HepG2 (cell line): ENCODE measurements around the gene ACTR3. TPM values are rescaled to one million over a fixed set of nuclear protein-coding genes. Genes with fewer than 3 reads are reported as not detected.

Experiments used
- ARID2 ChIP-seq: sonication (generic); formaldehyde crosslinking; IDR thresholded peaks from 2 replicates; pipeline ENCODE4 v1.8.1; 2022; ENCODE audit warnings: mild to moderate bottlenecking, missing genetic modification reagents, borderline replicate concordance
- ATM ChIP-seq: fragments of 450-650 bp; IDR thresholded peaks from 2 replicates; pipeline ENCODE4 v1.7.1; 2017; ENCODE audit warnings: mild to moderate bottlenecking, borderline replicate concordance
- CCAR2 ChIP-seq: fragments of 200-400 bp; formaldehyde crosslinking; optimal IDR thresholded peaks from 2 replicates; pipeline ENCODE3; 2018; ENCODE audit warnings: low read depth, mild to moderate bottlenecking, low read length, moderate library complexity
- CEBPB ChIP-seq: IDR thresholded peaks from 2 replicates; pipeline ENCODE4 v1.6.1; 2011; ENCODE audit warnings: low read depth, low read length, improper control_type of control experiment, borderline replicate concordance
- HDAC6 ChIP-seq: fragments of 200-600 bp; sonication (generic); IDR thresholded peaks from 2 replicates; pipeline ENCODE4 v1.7.0; 2017; ENCODE audit warnings: mild to moderate bottlenecking, antibody characterized with exemption, low read length, low read depth
- KDM3A ChIP-seq: IDR thresholded peaks from 2 replicates; pipeline ENCODE4 v1.6.1; 2018; ENCODE audit warnings: low read depth, missing compliant biosample characterization
- MEIS1 ChIP-seq: sonication (generic); formaldehyde crosslinking; IDR thresholded peaks from 2 replicates; pipeline ENCODE4 v1.9.0; 2021; ENCODE audit warnings: mild to moderate bottlenecking, missing genetic modification reagents, moderate library complexity, borderline replicate concordance
- PPARG ChIP-seq: conservative IDR thresholded peaks from 2 replicates; pipeline ENCODE4 v1.6.1; 2016; ENCODE audit warnings: missing biosample characterization, missing genetic modification reagents
- RXRB ChIP-seq: IDR thresholded peaks from 2 replicates; pipeline ENCODE4 v1.6.1; 2016; ENCODE audit warnings: borderline replicate concordance, missing genetic modification reagents, missing compliant biosample characterization
- SYNCRIP ChIP-seq: fragments of 200-400 bp; formaldehyde crosslinking; IDR thresholded peaks from 2 replicates; pipeline ENCODE4 v1.6.1; 2018; ENCODE audit warnings: mild to moderate bottlenecking, low read depth, low read length; ENCODE audit not compliant: insufficient read depth
- TBX3 ChIP-seq: fragments of 450-650 bp; IDR thresholded peaks from 2 replicates; pipeline ENCODE4 v1.6.1; 2017; ENCODE audit warnings: antibody characterized with exemption, mild to moderate bottlenecking, inconsistent platforms, borderline replicate concordance
- YY1 ChIP-seq: IDR thresholded peaks from 2 replicates; pipeline ENCODE4 v1.6.1; 2011; ENCODE audit warnings: low read length, low read depth, moderate library complexity, mild to moderate bottlenecking; ENCODE audit not compliant: insufficient read depth, insufficient replicate concordance
- ZMAT3 ChIP-seq: sonication (generic); formaldehyde crosslinking; conservative IDR thresholded peaks from 2 replicates; pipeline ENCODE4 v1.7.0; 2021; ENCODE audit warnings: missing genetic modification reagents
- ZNF292 ChIP-seq: sonication (generic); formaldehyde crosslinking; IDR thresholded peaks from 2 replicates; pipeline ENCODE4 v1.8.1; 2022; ENCODE audit warnings: mild to moderate bottlenecking, low read depth, missing genetic modification reagents, borderline replicate concordance
- ZNF432 ChIP-seq: sonication (generic); formaldehyde crosslinking; IDR thresholded peaks from 2 replicates; pipeline ENCODE4 v1.5.0; 2020; ENCODE audit warnings: missing genetic modification reagents, mild to moderate bottlenecking, borderline replicate concordance
- ZNF891 ChIP-seq: sonication (generic); formaldehyde crosslinking; IDR thresholded peaks from 2 replicates; pipeline ENCODE4 v1.5.0; 2020; ENCODE audit warnings: mild to moderate bottlenecking, missing genetic modification reagents
- polyA plus RNA-seq, 8 experiments: library from polyadenylated mRNA; depleted of rRNA in 3 of 8; stranded (reverse) in 7 of 8; unstranded in 1 of 8; fragments of >200 nt; fragmentation: Illumina TruSeq in 4 of 8; extraction: Trizol in 4 of 8; gene quantifications; 2 replicates each; pipeline versions ENCODE4 v1.2.1 to v1.2.3, GENCODE V29; 2011 to 2016; ENCODE audit warnings: low read depth in 4 of 8, missing spikeins in 1 of 8, mixed read lengths in 1 of 8; ENCODE audit not compliant: insufficient read depth in 1 of 8
- total RNA-seq, 5 experiments: library from RNA; depleted of rRNA; stranded (reverse); fragments of >200 nt; fragmentation: Illumina TruSeq; extraction: Trizol; gene quantifications; 2 replicates each; pipeline ENCODE4 v1.2.3, GENCODE V29; 2016; ENCODE audit warnings: low read depth in 1 of 5
- TF ChIP-seq, protein P1 (sequence below): sonication (generic); formaldehyde crosslinking; IDR thresholded peaks from 2 replicates; pipeline ENCODE4 v1.5.0; 2020; ENCODE audit warnings: mild to moderate bottlenecking, missing genetic modification reagents
- TF ChIP-seq, protein P2 (sequence below): sonication (generic); formaldehyde crosslinking; IDR thresholded peaks from 2 replicates; pipeline ENCODE4 v1.8.1; 2022; ENCODE audit warnings: low read depth, mild to moderate bottlenecking, missing genetic modification reagents
- TF ChIP-seq, protein P3 (sequence below): sonication (generic); formaldehyde crosslinking; IDR thresholded peaks from 2 replicates; pipeline ENCODE4 v1.8.1; 2023; ENCODE audit warnings: mild to moderate bottlenecking, missing genetic modification reagents
- TF ChIP-seq, protein P4 (sequence below): sonication (generic); formaldehyde crosslinking; IDR thresholded peaks from 2 replicates; pipeline ENCODE4 v1.4.0; 2020; ENCODE audit warnings: missing genetic modification reagents

ACTR3 gene
- total and polyA plus RNA-seq, 2 of the 13 experiments (the other 11 are each of a cell fraction or from before 2014, with no cell fraction given): 123 to 225 TPM

DNA sequence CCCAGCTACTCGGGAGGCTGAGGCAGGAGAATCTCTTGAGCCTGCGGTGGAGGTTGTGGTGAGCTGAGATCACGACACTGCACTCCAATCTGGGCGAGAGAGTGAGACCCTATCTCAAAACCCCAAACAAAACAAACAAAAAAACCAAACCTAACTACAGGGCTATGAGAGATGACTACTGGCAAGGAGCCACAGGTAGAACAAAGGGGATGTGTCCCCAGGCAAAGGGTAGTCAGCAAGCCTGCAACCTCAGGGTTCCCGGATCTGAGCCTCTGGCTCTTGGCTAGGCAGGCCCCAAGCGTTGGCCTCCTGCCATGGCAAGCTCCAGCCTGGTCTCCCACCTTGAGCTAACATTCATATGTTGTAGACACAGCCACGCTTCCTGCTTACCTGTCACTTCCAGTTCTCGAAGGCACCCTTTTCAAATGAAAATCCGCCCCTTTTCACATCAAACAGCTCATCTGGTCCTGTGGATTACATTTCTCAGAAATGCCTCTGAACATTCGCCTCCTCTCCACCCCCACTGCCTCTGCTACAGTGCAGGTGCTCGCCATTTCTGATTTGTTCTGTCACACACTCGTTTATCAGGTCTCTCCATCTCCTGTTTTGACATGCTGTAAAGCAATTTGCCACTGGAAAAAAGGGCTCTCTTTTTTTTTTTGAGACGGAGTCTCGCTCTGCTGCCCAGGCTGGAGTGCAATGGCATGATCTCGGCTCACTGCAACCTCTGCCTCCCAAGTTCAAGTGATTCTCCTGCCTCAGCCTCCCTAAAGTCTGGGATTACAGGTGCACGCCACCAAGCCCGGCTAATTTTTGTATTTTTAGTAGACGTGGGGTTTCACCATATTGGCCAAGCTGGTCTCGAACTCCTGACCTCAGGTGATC, 13.1 kb upstream of the ACTR3 start (continued):
- TF ChIP-seq, protein P1, sequence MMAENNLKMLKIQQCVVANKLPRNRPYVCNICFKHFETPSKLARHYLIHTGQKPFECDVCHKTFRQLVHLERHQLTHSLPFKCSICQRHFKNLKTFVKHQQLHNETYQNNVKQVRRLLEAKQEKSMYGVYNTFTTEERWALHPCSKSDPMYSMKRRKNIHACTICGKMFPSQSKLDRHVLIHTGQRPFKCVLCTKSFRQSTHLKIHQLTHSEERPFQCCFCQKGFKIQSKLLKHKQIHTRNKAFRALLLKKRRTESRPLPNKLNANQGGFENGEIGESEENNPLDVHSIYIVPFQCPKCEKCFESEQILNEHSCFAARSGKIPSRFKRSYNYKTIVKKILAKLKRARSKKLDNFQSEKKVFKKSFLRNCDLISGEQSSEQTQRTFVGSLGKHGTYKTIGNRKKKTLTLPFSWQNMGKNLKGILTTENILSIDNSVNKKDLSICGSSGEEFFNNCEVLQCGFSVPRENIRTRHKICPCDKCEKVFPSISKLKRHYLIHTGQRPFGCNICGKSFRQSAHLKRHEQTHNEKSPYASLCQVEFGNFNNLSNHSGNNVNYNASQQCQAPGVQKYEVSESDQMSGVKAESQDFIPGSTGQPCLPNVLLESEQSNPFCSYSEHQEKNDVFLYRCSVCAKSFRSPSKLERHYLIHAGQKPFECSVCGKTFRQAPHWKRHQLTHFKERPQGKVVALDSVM (CRISPR knock-in tag): peak; percentile 97
- TF ChIP-seq MEIS1 (CRISPR knock-in tag) (no peak; the same call in 1 of the 2 replicates), KDM3A (CRISPR knock-in tag) (no peak), ARID2 (CRISPR knock-in tag) (peak; percentile 77; the same call in 1 of the 2 replicates), ZNF891 (CRISPR knock-in tag) (no peak), TBX3 (no peak), RXRB (peak; percentile 74), ZNF292 (CRISPR knock-in tag) (peak; percentile 88; the same call in 1 of the 2 replicates), YY1 (peak; percentile 23), PPARG (peak; percentile 58; the same call in 1 of the 2 replicates), ZMAT3 (CRISPR knock-in tag) (0 out of 2 replicates have a peak, but pooled peaks have one; percentile 60), ATM (no peak), HDAC6 (no peak), ZNF432 (CRISPR knock-in tag) (no peak), SYNCRIP (no peak), CEBPB (no peak), CCAR2 (no peak)
- TF ChIP-seq, protein P2, sequence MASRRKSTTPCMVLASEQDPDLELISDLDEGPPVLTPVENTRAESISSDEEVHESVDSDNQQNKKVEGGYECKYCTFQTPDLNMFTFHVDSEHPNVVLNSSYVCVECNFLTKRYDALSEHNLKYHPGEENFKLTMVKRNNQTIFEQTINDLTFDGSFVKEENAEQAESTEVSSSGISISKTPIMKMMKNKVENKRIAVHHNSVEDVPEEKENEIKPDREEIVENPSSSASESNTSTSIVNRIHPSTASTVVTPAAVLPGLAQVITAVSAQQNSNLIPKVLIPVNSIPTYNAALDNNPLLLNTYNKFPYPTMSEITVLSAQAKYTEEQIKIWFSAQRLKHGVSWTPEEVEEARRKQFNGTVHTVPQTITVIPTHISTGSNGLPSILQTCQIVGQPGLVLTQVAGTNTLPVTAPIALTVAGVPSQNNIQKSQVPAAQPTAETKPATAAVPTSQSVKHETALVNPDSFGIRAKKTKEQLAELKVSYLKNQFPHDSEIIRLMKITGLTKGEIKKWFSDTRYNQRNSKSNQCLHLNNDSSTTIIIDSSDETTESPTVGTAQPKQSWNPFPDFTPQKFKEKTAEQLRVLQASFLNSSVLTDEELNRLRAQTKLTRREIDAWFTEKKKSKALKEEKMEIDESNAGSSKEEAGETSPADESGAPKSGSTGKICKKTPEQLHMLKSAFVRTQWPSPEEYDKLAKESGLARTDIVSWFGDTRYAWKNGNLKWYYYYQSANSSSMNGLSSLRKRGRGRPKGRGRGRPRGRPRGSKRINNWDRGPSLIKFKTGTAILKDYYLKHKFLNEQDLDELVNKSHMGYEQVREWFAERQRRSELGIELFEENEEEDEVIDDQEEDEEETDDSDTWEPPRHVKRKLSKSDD: 0 out of 2 replicates have a peak, but pooled peaks have one; percentile 61
- TF ChIP-seq, protein P3, sequence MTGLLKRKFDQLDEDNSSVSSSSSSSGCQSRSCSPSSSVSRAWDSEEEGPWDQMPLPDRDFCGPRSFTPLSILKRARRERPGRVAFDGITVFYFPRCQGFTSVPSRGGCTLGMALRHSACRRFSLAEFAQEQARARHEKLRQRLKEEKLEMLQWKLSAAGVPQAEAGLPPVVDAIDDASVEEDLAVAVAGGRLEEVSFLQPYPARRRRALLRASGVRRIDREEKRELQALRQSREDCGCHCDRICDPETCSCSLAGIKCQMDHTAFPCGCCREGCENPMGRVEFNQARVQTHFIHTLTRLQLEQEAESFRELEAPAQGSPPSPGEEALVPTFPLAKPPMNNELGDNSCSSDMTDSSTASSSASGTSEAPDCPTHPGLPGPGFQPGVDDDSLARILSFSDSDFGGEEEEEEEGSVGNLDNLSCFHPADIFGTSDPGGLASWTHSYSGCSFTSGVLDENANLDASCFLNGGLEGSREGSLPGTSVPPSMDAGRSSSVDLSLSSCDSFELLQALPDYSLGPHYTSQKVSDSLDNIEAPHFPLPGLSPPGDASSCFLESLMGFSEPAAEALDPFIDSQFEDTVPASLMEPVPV: no peak
- TF ChIP-seq, protein P4, sequence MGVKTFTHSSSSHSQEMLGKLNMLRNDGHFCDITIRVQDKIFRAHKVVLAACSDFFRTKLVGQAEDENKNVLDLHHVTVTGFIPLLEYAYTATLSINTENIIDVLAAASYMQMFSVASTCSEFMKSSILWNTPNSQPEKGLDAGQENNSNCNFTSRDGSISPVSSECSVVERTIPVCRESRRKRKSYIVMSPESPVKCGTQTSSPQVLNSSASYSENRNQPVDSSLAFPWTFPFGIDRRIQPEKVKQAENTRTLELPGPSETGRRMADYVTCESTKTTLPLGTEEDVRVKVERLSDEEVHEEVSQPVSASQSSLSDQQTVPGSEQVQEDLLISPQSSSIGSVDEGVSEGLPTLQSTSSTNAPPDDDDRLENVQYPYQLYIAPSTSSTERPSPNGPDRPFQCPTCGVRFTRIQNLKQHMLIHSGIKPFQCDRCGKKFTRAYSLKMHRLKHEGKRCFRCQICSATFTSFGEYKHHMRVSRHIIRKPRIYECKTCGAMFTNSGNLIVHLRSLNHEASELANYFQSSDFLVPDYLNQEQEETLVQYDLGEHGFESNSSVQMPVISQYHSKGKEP: no peak
